GM23338 (cell line): ENCODE data around the gene METTL24. TPM values are rescaled to one million over a fixed set of nuclear protein-coding genes. Genes with fewer than 3 reads are reported as not detected.
A peak's percentile ranks its signal among the peaks of the same experiment; 100 is the strongest.

ENCODE experiments used
- ATAC-seq: fragments of 200-7000 bp; cut with Tn5 transposase; 3 replicates; pipeline ENCODE4 v1.9.1; 2020
- DNase-seq: peaks from one replicate; pipeline ENCODE4 v3.0.0-alpha.2; 2015; ENCODE audit warnings: low spot score
- H2AFZ ChIP-seq: fragments of 200-600 bp; sonication (generic); 2 replicates; pipeline ENCODE4 v1.8.0; 2016; ENCODE audit warnings: antibody characterized with exemption, mild to moderate bottlenecking, moderate library complexity
- H3F3A ChIP-seq: fragments of 200-600 bp; sonication (generic); replicated peaks from 2 replicates; pipeline ENCODE4 v1.8.0; 2017; ENCODE audit warnings: antibody characterized with exemption, mixed run types, low read depth
- H3K27ac ChIP-seq: fragments of 200-600 bp; sonication (generic); 2 replicates; pipeline ENCODE4 v1.6.1; 2016; ENCODE audit warnings: low read depth
- H3K27me3 ChIP-seq: fragments of 200-600 bp; sonication (generic); 2 replicates; pipeline ENCODE4 v1.8.0; 2016; ENCODE audit warnings: mild to moderate bottlenecking, mixed run types, moderate library complexity; ENCODE audit not compliant: insufficient read depth
- H3K36me3 ChIP-seq: fragments of 200-600 bp; sonication (generic); 2 replicates; pipeline ENCODE4 v1.8.0; 2016; ENCODE audit warnings: mild to moderate bottlenecking; ENCODE audit not compliant: insufficient read depth
- H3K4me1 ChIP-seq: fragments of 200-600 bp; sonication (generic); 2 replicates; pipeline ENCODE4 v1.8.0; 2016; ENCODE audit warnings: mild to moderate bottlenecking, moderate library complexity; ENCODE audit not compliant: insufficient read depth
- H3K4me2 ChIP-seq: fragments of 200-600 bp; sonication (generic); 2 replicates; pipeline ENCODE4 v1.7.1; 2017; ENCODE audit warnings: mixed run types
- H3K4me3 ChIP-seq: fragments of 200-600 bp; sonication (generic); 2 replicates; pipeline ENCODE4 v1.6.1; 2016; ENCODE audit warnings: mixed run types
- H3K79me2 ChIP-seq: fragments of 200-600 bp; sonication (generic); replicated peaks from 2 replicates; pipeline ENCODE4 v1.8.0; 2017; ENCODE audit warnings: mild to moderate bottlenecking; ENCODE audit not compliant: insufficient read depth
- H3K9me2 ChIP-seq: fragments of 200-600 bp; sonication (generic); 2 replicates; pipeline ENCODE4 v1.8.0; 2017; ENCODE audit not compliant: insufficient read depth
- H4K20me1 ChIP-seq: fragments of 200-600 bp; sonication (generic); replicated peaks from 2 replicates; pipeline ENCODE4 v1.8.0; 2017; ENCODE audit warnings: mild to moderate bottlenecking; ENCODE audit not compliant: insufficient read depth
- H3K27ac Mint-ChIP-seq: 2 replicates; pipeline ENCODE4 v1.8.0; 2020; ENCODE audit warnings: inconsistent platforms, mild to moderate bottlenecking, moderate library complexity, mixed read lengths
- H3K27me3 Mint-ChIP-seq: 3 replicates; pipeline ENCODE4 v1.8.0; 2022; ENCODE audit warnings: low read depth, mild to moderate bottlenecking, moderate library complexity, mixed read lengths, inconsistent platforms; ENCODE audit not compliant: insufficient read depth, poor library complexity
- H3K36me3 Mint-ChIP-seq: 3 replicates; pipeline ENCODE4 v1.8.0; 2021; ENCODE audit warnings: low read depth, mild to moderate bottlenecking, inconsistent platforms, moderate library complexity, mixed read lengths
- H3K4me1 Mint-ChIP-seq: 3 replicates; pipeline ENCODE4 v1.8.0; 2020; ENCODE audit warnings: mild to moderate bottlenecking, inconsistent platforms, mixed read lengths
- H3K4me3 Mint-ChIP-seq: 3 replicates; pipeline ENCODE4 v1.8.0; 2021; ENCODE audit warnings: moderate library complexity, mild to moderate bottlenecking, inconsistent platforms, mixed read lengths
- H3K9me3 Mint-ChIP-seq: 3 replicates; pipeline ENCODE4 v1.8.0; 2020; ENCODE audit warnings: moderate library complexity, mild to moderate bottlenecking, inconsistent platforms, mixed read lengths
- CREB1 ChIP-seq: fragments of 250-450 bp; sonication (Bioruptor Pico); IDR thresholded peaks from 2 replicates; pipeline ENCODE4 v1.5.0; 2020; ENCODE audit warnings: low read depth, mild to moderate bottlenecking, moderate library complexity
- EZH2phosphoT487 ChIP-seq: fragments of 200-600 bp; sonication (generic); IDR thresholded peaks from one replicate; pipeline ENCODE4 v1.8.1; 2018; ENCODE audit warnings: antibody characterized with exemption; ENCODE audit not compliant: unreplicated experiment
- JUNB ChIP-seq: IDR thresholded peaks from one replicate; pipeline ENCODE4 v1.6.1; 2016; ENCODE audit warnings: antibody characterized with exemption; ENCODE audit not compliant: unreplicated experiment
- NANOG ChIP-seq: IDR thresholded peaks from 2 replicates; pipeline ENCODE4 v1.6.1; 2016; ENCODE audit warnings: antibody characterized with exemption, borderline replicate concordance
- POLR2AphosphoS5 ChIP-seq: IDR thresholded peaks from 2 replicates; pipeline ENCODE4 v1.6.1; 2016; ENCODE audit warnings: antibody characterized with exemption, low read depth
- ZNF114 ChIP-seq: fragments of 250-450 bp; sonication (Bioruptor Pico); IDR thresholded peaks from 2 replicates; pipeline ENCODE4 v1.5.0; 2020; ENCODE audit warnings: mild to moderate bottlenecking, moderate library complexity
- polyA plus RNA-seq: library from polyadenylated mRNA; unstranded; fragments of >200 nt; fragmentation: Nextera tagmentation; extraction: Ambion mirVana; gene quantifications from 2 replicates; pipeline ENCODE4 v1.2.1, GENCODE V29; 2016
- total RNA-seq: library from RNA; depleted of rRNA; stranded (reverse); fragments of >200 nt; shearing (Covaris generic); gene quantifications from 2 replicates; pipeline ENCODE4 v1.2.3, GENCODE V29; 2014
- TF ChIP-seq, protein P1 (sequence below), 2 experiments: fragments of 200-600 bp in 1 of 2; sonication (generic) in 1 of 2; conservative IDR thresholded peaks; 2 replicates each; pipeline versions ENCODE4 v1.5.1 to v1.6.1; 2016 to 2017; ENCODE audit warnings: antibody characterized with exemption in 2 of 2, low read depth in 2 of 2, mild to moderate bottlenecking in 2 of 2, moderate library complexity in 1 of 2
- TF ChIP-seq, protein P2 (sequence below): IDR thresholded peaks from 2 replicates; pipeline ENCODE4 v1.6.1; 2016; ENCODE audit warnings: antibody characterized with exemption
- TF ChIP-seq, protein P3 (sequence below): fragments of 250-450 bp; sonication (Bioruptor Pico); IDR thresholded peaks from 2 replicates; pipeline ENCODE4 v1.5.0; 2020; ENCODE audit warnings: mild to moderate bottlenecking, moderate library complexity

Gene METTL24
- total and polyA plus RNA-seq, 2 experiments from 2014 or later: 0.35 TPM; not detected in 1

DNA sequence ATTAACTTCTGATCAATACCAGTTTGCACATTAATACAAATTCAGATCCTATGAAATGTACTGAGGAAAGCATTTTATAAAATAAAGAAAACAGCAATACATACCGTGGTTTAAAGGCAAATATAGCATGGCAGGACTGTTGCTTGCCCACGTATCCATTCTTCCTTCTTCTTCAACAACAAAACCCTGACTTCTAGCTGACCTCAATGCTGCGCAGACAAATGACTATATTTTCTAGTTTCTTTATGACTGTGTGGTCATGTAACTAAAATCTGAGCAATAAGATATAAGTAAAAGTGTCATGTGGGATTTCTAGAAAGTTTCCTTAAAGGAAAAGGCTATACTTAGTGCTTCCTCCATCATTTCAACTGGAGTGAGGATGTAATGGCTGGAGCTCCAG is 92.9 kb downstream of the METTL24 start (continued):
- TF ChIP-seq, protein P1, sequence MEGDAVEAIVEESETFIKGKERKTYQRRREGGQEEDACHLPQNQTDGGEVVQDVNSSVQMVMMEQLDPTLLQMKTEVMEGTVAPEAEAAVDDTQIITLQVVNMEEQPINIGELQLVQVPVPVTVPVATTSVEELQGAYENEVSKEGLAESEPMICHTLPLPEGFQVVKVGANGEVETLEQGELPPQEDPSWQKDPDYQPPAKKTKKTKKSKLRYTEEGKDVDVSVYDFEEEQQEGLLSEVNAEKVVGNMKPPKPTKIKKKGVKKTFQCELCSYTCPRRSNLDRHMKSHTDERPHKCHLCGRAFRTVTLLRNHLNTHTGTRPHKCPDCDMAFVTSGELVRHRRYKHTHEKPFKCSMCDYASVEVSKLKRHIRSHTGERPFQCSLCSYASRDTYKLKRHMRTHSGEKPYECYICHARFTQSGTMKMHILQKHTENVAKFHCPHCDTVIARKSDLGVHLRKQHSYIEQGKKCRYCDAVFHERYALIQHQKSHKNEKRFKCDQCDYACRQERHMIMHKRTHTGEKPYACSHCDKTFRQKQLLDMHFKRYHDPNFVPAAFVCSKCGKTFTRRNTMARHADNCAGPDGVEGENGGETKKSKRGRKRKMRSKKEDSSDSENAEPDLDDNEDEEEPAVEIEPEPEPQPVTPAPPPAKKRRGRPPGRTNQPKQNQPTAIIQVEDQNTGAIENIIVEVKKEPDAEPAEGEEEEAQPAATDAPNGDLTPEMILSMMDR (conservative IDR thresholded peaks at IDR 0.05; ENCODE audit: low read depth in 2 of 2): no peak
- TF ChIP-seq, protein P2, sequence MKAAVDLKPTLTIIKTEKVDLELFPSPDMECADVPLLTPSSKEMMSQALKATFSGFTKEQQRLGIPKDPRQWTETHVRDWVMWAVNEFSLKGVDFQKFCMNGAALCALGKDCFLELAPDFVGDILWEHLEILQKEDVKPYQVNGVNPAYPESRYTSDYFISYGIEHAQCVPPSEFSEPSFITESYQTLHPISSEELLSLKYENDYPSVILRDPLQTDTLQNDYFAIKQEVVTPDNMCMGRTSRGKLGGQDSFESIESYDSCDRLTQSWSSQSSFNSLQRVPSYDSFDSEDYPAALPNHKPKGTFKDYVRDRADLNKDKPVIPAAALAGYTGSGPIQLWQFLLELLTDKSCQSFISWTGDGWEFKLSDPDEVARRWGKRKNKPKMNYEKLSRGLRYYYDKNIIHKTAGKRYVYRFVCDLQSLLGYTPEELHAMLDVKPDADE: no peak

DNA sequence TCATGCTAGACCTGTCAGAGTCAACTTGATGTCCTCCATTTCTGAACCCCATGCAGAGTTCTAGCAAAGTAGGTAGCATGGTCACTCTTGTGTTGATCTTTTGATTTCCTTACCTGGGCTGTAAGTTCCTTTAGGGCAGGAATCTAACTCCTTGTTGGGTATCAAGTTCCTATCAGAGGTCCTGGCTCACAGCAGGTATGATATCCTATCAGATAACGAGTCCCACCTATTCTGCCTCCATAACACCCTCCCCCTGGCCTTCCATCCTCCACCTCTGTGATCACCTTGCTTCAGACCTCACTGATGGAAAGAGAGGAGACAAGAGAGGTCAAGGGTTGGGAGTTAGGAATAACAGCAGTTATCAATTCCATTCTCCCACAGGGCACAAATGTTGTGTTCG is 101.8 kb downstream of the METTL24 start:
- no peaks in the 10 kb centered on the region for H3K27me3 ChIP-seq
- Mint-ChIP-seq H3K27ac (no peak overlapping the region), H3K36me3 (peaks cover 10% of the 10 kb centered on the region; the same call in 2 of the 3 replicates), H3K9me3 (peaks cover 22% of the 10 kb centered on the region), H3K27me3 (no peaks in the 10 kb centered on the region), H3K4me3 (no peak overlapping the region), H3K4me1 (no peaks in the 10 kb centered on the region)
- no peaks in the 10 kb centered on the region for H3K4me1 ChIP-seq
- no peaks in the 10 kb centered on the region for H4K20me1 ChIP-seq
- DNase-seq: no peak
- no peak overlapping the region for H3K27ac ChIP-seq
- H3K9me2 ChIP-seq: peaks cover 3% of the 10 kb centered on the region; the same call in 1 of the 2 replicates
- no peak overlapping the region for H3K4me3 ChIP-seq
- no peak for ATAC-seq
- no peak overlapping the region for H2AFZ ChIP-seq
- no peaks in the 10 kb centered on the region for H3K36me3 ChIP-seq
- H3F3A ChIP-seq: no peaks in the 10 kb centered on the region
- TF ChIP-seq ZNF114 (CRISPR knock-in tag): no peak
- no peaks in the 10 kb centered on the region for H3K79me2 ChIP-seq
- H3K4me2 ChIP-seq: no peak overlapping the region

DNA sequence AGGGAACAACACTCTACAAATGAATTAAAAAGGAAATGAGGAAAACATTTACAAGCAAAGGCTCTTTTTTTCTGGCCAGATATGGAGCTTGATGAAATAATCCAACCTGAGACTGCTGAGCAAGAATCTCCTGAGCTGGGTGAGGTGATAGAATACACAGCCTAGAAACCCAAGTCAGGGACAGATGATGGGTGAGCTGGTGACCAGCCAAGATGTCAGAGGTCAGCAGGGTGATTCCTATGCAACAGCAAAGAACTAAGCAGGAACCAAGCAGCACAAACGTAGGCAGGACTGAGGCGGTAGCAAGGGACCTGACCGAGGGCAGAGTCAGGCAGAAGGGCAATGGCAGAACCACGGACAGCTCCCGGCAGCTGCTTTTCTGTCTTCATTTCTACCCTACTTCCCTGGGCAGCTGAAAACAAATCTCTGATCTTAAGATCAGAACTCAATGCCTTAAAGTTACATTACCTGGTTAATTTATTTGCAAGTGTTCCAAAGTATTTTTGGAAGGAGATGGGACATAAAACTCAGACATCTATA is 102.9 kb downstream of the METTL24 start:
- H3K4me3 Mint-ChIP-seq: no peak overlapping the region
- Histone ChIP-seq H3K36me3 (no peaks in the 10 kb centered on the region), H3K9me2 (peaks cover 3% of the 10 kb centered on the region; the same call in 1 of the 2 replicates), H2AFZ (no peak overlapping the region), H3K4me2 (no peak overlapping the region), H4K20me1 (no peaks in the 10 kb centered on the region), H3K27ac (no peak overlapping the region), H3K79me2 (no peaks in the 10 kb centered on the region), H3K4me3 (no peak overlapping the region), H3K4me1 (no peaks in the 10 kb centered on the region), H3F3A (no peaks in the 10 kb centered on the region), H3K27me3 (no peaks in the 10 kb centered on the region)
- DNase-seq (peak; percentile 80), ATAC-seq (peak; percentile 98)
- no peaks in the 10 kb centered on the region for H3K27me3 Mint-ChIP-seq
- H3K9me3 Mint-ChIP-seq: peaks cover 19% of the 10 kb centered on the region
- no peak overlapping the region for H3K27ac Mint-ChIP-seq
- peaks cover 10% of the 10 kb centered on the region; the same call in 2 of the 3 replicates for H3K36me3 Mint-ChIP-seq
- H3K4me1 Mint-ChIP-seq: peaks cover 4% of the 10 kb centered on the region; the same call in 1 of the 3 replicates
- TF ChIP-seq NANOG: no peak
- TF ChIP-seq POLR2AphosphoS5: no peak
- TF ChIP-seq JUNB: no peak
- TF ChIP-seq, protein P3, sequence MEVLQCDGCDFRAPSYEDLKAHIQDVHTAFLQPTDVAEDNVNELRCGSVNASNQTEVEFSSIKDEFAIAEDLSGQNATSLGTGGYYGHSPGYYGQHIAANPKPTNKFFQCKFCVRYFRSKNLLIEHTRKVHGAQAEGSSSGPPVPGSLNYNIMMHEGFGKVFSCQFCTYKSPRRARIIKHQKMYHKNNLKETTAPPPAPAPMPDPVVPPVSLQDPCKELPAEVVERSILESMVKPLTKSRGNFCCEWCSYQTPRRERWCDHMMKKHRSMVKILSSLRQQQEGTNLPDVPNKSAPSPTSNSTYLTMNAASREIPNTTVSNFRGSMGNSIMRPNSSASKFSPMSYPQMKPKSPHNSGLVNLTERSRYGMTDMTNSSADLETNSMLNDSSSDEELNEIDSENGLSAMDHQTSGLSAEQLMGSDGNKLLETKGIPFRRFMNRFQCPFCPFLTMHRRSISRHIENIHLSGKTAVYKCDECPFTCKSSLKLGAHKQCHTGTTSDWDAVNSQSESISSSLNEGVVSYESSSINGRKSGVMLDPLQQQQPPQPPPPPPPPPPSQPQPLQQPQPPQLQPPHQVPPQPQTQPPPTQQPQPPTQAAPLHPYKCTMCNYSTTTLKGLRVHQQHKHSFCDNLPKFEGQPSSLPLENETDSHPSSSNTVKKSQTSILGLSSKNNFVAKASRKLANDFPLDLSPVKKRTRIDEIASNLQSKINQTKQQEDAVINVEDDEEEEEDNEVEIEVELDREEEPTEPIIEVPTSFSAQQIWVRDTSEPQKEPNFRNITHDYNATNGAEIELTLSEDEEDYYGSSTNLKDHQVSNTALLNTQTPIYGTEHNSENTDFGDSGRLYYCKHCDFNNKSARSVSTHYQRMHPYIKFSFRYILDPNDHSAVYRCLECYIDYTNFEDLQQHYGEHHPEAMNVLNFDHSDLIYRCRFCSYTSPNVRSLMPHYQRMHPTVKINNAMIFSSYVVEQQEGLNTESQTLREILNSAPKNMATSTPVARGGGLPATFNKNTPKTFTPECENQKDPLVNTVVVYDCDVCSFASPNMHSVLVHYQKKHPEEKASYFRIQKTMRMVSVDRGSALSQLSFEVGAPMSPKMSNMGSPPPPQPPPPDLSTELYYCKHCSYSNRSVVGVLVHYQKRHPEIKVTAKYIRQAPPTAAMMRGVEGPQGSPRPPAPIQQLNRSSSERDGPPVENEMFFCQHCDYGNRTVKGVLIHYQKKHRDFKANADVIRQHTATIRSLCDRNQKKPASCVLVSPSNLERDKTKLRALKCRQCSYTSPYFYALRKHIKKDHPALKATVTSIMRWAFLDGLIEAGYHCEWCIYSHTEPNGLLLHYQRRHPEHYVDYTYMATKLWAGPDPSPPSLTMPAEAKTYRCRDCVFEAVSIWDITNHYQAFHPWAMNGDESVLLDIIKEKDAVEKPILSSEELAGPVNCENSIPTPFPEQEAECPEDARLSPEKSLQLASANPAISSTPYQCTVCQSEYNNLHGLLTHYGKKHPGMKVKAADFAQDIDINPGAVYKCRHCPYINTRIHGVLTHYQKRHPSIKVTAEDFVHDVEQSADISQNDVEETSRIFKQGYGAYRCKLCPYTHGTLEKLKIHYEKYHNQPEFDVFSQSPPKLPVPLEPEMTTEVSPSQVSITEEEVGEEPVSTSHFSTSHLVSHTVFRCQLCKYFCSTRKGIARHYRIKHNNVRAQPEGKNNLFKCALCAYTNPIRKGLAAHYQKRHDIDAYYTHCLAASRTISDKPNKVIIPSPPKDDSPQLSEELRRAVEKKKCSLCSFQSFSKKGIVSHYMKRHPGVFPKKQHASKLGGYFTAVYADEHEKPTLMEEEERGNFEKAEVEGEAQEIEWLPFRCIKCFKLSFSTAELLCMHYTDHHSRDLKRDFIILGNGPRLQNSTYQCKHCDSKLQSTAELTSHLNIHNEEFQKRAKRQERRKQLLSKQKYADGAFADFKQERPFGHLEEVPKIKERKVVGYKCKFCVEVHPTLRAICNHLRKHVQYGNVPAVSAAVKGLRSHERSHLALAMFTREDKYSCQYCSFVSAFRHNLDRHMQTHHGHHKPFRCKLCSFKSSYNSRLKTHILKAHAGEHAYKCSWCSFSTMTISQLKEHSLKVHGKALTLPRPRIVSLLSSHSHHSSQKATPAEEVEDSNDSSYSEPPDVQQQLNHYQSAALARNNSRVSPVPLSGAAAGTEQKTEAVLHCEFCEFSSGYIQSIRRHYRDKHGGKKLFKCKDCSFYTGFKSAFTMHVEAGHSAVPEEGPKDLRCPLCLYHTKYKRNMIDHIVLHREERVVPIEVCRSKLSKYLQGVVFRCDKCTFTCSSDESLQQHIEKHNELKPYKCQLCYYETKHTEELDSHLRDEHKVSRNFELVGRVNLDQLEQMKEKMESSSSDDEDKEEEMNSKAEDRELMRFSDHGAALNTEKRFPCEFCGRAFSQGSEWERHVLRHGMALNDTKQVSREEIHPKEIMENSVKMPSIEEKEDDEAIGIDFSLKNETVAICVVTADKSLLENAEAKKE (CRISPR knock-in tag): no peak
- TF ChIP-seq, protein P2: no peak
- no peak for TF ChIP-seq CREB1 (CRISPR knock-in tag)
- no peak for TF ChIP-seq EZH2phosphoT487
